Measurements from ENCODE around the gene SORCS2.

Gene SORCS2

DNA sequence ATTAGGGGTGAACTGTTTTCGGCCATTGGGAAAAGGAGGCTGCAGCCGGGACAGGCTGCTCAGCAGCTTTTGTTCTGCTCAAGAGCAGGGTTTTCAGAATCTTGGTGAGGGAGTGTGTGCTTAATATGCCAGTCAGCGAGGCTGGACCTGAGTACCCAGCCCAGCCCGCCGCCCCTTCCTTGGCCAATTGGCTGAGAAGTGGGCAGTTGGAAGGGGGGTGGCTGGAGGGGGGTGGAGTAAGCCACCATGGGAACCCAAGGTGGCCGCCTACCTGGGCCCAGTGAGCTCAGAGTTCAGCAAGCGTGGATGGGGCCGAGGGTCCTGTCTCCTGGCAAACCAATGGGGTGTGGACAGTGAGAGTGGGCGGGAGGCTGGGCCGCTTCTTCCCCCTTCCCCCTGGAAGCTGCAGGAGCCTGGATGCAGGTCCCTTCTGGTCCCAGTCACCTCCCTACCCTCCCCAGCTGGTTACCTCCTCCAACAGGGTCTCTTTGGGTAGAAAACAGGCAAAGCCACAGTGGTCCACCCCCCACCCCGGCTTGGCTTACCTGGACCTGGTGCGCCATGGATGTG, 52.5 kb downstream of the SORCS2 start:
- peak; percentile 39 for DNase-seq (ENCODE audit: low spot score)

GRCh38 chr4:7247521-7247920, 55.2 kb downstream of the SORCS2 start:
- no peak for DNase-seq (ENCODE audit: low spot score)

DNA sequence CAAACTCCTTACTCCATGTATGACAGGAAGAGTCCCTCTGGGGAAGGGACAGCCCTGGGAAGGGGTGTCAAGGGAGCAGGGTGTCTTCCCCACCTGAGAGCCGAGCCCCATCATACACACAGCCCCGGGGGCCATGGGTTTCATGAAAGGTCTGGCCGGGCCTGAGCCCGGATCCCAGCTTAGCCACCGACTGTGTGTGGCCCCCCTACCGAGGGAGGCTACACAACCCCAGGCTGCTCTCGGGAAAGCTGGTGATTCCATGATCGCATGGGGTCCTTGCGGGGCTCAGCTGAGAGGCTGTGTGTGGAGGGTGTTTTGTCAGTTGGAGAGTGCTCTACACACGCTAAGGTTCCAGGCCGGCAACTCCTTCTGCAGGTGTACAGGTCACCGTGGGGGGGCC, 55.6 kb downstream of the SORCS2 start:
- DNase-seq (ENCODE audit: low spot score): no peak

- no peak for DNase-seq (ENCODE audit: low spot score)
Observed at GRCh38 chr4:7248857-7249256, 56.5 kb downstream of the SORCS2 start.

DNA sequence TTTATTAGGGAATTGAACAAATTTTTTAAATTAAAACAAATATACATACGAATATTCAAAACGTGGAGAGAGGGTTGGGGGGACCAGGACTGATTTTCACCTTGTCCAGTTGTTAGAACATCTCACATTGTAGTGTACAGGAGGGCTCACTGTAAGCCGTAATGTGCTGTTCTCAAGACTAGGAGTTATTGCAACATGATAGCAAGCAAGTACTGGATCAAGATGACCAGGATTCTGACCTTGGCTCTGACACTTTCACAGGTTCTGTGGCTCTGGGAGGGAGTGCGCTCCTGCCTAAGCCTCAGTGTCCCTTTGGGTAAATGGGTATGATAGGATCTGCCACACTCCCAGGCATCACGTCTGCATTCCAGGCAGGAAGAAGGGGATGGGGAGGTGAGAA, 59.0 kb downstream of the SORCS2 start:
- no peak for DNase-seq (ENCODE audit: low spot score)

- no peak for DNase-seq (ENCODE audit: low spot score)
Observed at GRCh38 chr4:7252051-7252450, 59.7 kb downstream of the SORCS2 start.

DNA sequence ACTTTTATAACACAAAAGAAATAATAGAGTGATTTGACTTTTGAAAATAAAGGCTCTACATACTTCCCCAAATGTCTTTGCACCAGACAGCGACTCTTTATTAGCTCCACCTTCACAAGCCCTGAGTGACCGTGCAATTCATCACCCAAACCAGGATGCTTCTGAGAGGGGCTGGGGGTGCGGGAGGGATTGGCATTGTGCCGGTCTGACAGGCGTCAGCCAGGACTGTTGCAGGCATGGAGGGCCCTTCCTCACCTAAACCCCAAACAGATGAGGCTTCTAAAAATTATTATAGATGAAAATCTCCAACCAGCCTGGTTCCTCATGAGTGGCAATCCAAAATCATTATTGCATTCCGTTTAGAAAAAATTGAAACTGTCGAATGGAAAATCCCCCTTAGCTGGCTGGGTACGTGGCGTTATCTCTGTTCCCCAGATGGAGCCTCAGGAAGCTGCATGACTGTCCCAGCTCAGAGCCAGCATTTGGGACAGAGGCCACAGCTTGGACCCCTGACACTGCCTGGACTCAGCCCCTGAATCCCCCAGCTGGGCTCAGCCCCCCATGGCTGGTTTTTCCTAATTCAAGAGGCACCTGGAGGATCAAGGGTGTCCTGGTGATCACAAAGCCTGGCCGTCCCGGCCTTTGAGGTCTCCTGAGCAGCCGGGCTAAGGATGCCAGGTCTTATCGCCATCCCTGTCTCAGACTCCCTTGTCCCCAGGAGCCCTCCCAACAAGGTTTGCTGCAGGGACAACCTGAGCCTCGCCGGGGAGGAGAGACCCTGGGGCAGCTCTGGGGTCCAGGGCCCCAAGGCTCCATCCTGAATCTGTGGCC, 60.4 kb downstream of the SORCS2 start:
- DNase-seq (ENCODE audit: low spot score): no peak

- DNase-seq (ENCODE audit: low spot score): no peak
Observed at GRCh38 chr4:7253341-7253700, 61.0 kb downstream of the SORCS2 start.

- no peak for DNase-seq (ENCODE audit: low spot score)
Observed at GRCh38 chr4:7253837-7254236, 61.5 kb downstream of the SORCS2 start.

GRCh38 chr4:7254736-7255487, 62.6 kb downstream of the SORCS2 start:
- no peak for DNase-seq (ENCODE audit: low spot score)

GRCh38 chr4:7255488-7255881, 63.1 kb downstream of the SORCS2 start:
- no peak for DNase-seq (ENCODE audit: low spot score)

GRCh38 chr4:7255996-7256395, 63.7 kb downstream of the SORCS2 start:
- no peak for DNase-seq (ENCODE audit: low spot score)

GRCh38 chr4:7256984-7257810, 64.9 kb downstream of the SORCS2 start:
- DNase-seq (ENCODE audit: low spot score): no peak

DNA sequence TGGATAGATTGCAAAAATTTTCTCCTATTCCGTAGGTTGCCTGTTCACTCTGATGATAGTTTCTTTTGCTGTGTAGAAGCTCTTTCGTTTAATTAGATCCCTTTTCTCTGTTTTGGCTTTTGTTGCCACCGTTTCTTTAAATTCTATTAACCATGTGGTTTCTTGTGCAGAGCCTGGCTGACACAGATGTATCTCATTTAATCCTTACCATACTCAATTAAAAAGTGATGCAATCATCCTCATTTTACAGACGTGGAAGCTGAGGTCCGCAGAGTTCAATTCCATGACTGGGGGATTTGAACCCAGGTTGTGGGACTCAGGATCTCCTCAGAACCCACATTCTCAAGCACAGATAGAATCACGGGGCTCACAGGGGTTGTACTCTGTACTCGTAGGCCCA, 66.7 kb downstream of the SORCS2 start:
- DNase-seq (ENCODE audit: low spot score): no peak

DNA sequence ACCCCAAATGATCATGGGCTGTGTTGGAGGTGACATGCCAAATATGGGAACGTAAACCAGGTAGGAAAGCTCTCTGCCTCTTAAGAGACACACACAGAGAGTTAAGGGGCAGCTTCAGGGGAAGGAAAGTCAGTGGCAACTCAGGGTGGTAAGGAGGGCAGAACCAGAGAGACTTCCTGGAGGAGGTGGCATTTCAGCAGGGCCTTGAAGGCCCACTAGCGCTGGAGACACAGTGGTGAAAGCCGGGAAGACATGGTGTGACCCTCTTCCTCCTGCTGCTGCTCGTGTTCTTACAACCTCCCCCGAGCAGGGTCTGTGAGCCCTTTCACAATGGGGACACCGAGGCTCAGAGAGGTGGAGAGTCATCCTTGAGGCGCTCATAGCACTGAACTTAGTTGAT, 68.2 kb downstream of the SORCS2 start:
- DNase-seq (ENCODE audit: low spot score): no peak

- no peak for DNase-seq (ENCODE audit: low spot score)
Observed at GRCh38 chr4:7261087-7261486, 68.7 kb downstream of the SORCS2 start.

DNA sequence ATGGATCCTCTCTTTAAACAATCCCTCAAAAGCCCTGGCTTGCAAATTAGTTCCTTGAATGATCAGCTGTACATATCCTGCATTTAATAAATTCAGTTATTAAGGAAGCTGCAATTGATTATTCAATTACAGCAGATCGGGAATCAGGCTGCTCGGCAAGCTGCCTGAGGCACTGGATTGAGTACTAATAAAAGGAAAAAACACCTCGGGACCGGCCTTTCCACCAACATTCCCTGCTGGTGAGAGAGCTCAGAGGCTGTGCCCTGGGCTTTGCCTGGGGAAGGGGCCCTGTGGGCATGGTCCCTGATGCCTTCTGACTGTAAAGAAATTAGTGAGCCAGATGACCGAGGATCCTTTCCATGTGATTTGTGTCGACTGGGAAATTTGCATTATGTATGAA, 69.2 kb downstream of the SORCS2 start:
- no peak for DNase-seq (ENCODE audit: low spot score)

DNA sequence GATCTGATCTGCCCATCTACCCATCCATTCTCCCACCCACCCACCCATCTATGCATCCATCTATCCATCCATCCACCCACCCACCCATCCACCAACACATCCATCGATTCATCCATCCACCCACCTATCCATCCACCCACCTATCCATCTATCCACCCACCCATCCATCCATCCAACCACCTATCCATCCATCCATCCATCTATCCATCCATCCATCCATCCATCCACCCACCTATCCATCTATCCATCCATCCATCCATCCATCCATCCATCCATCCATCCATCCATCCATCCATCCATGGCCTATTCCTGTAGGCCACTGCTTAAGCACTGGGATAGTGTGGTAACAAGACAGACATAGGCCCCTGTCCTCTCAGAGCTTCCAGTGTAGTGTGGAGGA, 69.8 kb downstream of the SORCS2 start:
- no peak for DNase-seq (ENCODE audit: low spot score)

DNA sequence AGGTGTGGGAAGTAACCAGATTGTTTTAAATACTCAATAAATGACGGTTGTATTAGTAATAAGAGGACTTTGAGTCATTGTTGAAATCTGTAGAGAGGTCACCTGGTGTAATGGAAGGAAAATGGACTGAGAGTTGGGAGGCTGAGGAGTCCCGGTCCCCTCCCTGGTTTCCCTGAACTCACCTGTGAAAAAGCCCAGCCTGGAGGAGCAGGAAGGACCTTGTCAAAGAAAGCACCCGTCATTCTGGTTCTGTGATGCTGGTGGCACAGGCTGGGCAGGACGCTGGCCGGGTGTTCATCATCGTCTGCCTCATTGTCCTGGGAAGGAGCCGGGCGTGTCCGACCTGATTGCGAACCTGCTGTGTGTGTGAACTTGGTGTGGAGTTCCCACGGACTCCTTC, 70.8 kb downstream of the SORCS2 start:
- no peak for DNase-seq (ENCODE audit: low spot score)

DNA sequence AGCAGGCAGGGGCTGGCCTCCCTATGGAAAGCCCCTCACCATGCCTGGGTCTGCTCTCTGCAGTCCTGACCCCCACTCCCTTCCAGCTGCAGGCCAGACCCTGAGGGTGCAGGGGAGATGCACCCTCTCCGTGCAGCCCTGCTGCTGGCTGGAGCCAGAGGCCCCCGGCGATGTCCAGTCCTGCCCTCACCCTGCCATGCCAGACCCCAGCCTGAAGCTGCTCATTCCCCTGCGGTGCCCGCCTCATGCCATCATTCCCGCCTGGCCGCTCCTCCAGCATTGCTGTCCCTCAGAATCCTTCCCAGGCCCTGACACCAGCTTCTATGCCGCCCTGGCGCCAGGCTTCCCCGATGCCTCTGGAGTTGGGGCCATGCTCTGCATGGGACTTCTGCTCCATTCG, 72.4 kb downstream of the SORCS2 start:
- DNase-seq (ENCODE audit: low spot score): no peak

DNA sequence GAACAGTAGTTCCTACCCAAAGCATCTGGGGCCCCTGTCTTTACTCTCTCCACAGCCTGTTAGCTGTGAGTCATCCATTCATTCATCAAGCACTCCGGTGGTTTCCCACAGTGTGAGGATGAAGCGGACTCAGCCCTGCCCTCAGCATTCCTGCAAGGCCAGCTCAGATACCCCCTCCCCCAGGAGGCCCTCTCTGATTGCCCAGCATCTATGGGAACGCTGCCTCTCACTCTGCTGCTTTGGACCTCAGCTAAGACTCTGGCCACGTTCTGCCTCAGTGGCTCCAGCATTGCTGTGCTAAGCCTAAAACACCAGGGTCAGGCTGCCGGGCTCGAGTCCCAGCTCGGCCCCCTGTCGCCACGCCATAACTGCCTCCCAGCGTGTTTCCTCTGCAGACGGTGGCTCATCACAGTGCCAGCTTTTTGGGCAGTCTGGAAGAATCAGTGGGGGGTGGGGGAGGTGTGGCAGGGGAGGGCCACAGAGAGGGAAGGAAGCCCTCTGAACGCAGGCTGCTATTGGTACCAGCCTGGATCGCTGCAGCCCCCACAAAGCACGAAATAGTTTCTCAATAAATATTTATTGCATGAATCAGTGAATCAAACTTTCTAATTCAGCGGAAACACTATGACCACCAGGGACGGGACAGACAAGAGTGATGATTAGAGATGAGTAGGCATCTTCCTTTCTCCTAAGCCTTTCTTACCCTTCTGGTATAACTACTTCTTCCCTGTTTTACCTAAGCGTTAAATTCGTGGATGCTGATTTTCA, 74.4 kb downstream of the SORCS2 start:
- DNase-seq (ENCODE audit: low spot score): no peak

DNA sequence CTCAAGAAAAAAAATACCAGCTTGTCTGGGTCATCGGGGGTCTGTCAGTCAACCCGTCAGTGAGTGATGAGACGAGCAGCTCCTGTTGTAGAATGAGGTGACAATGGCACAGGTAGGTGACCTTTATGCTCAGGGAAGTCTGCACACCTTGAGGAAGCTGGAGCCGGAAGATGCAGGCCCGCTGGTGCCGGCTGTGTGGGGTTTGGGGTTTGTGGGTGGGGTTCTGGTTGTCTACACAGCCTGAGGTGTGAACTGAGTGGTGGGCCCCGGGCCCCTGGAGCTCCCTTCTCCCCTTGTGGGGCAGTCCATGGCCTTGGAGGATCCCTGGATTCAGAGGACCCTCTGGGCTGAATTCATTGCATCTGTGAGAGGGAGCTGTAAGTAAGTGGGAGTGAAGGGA, 75.5 kb downstream of the SORCS2 start:
- no peak for DNase-seq (ENCODE audit: low spot score)
